ENCODE results near the gene SDR42E1. TPM values are rescaled to one million over a fixed set of nuclear protein-coding genes. Genes with fewer than 3 reads are reported as not detected.

Gene SDR42E1
- total RNA-seq, 1 experiment from 2014 or later = 0.07 TPM

DNA sequence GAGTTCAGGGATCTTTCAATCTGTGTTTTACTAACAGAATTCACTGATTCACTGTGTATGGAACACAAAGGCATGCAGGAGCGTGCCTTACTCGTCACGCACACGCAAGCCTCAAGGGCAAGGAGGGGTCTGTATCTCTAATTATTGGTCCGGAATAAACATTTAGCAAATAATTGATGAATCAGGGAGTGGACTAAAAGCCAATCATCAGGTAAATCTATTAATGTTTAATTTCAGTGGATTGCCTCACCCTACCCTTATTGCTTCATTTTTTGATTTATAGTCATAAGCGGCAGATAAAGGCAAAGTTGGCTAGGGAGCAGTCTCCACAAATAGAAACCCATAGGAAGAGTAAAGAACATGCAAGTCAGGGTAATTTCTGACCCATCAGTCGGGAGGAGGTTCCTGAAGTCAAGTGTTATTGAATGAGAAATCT is 16.4 kb upstream of the SDR42E1 start (continued):
- TF ChIP-seq, protein P1, sequence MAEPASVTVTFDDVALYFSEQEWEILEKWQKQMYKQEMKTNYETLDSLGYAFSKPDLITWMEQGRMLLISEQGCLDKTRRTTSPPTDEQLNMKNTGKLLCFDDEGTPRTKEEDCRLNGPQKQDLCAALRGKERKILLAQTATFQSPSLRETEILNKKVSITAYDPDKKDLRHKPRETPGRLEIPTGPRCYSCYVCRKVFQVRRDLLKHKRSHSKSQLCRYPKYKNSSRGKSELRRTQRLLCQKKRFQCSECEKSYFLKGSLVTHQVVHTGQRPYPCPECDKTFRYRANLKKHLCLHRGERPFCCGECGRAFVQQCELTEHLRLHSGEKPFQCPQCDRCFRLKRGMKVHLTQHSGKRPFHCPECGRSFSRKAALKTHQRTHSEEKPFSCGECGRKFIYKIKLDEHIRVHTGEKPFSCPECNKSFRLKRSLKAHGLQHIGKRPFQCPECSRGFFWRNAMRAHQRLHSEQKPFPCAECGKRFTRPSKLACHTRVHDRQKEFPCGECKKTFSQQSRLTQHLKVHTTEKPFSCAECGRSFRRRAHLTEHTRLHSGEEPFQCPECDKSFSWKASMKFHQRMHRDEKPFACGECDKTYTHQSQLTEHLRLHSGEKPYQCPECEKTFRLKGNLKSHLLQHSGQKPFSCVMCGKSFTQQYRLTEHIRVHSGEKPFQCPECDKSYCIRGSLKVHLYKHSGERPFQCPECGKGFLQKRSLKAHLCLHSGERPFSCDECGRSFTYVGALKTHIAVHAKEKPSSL (CRISPR knock-in tag; conservative IDR thresholded peaks at IDR 0.05) = no peak
- TF ChIP-seq FOXK1 (CRISPR knock-in tag; IDR thresholded peaks at IDR 0.05) (no peak), MXD4 (CRISPR knock-in tag; IDR thresholded peaks at IDR 0.05; ENCODE audit: borderline replicate concordance) (no peak)
- TF ChIP-seq, protein P2, sequence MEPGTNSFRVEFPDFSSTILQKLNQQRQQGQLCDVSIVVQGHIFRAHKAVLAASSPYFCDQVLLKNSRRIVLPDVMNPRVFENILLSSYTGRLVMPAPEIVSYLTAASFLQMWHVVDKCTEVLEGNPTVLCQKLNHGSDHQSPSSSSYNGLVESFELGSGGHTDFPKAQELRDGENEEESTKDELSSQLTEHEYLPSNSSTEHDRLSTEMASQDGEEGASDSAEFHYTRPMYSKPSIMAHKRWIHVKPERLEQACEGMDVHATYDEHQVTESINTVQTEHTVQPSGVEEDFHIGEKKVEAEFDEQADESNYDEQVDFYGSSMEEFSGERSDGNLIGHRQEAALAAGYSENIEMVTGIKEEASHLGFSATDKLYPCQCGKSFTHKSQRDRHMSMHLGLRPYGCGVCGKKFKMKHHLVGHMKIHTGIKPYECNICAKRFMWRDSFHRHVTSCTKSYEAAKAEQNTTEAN (CRISPR knock-in tag; IDR thresholded peaks at IDR 0.05) = no peak
- TF ChIP-seq, protein P3, sequence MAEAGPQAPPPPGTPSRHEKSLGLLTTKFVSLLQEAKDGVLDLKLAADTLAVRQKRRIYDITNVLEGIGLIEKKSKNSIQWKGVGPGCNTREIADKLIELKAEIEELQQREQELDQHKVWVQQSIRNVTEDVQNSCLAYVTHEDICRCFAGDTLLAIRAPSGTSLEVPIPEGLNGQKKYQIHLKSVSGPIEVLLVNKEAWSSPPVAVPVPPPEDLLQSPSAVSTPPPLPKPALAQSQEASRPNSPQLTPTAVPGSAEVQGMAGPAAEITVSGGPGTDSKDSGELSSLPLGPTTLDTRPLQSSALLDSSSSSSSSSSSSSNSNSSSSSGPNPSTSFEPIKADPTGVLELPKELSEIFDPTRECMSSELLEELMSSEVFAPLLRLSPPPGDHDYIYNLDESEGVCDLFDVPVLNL (CRISPR knock-in tag; IDR thresholded peaks at IDR 0.05; ENCODE audit: borderline replicate concordance, low read depth) = no peak
- TF ChIP-seq, protein P4, sequence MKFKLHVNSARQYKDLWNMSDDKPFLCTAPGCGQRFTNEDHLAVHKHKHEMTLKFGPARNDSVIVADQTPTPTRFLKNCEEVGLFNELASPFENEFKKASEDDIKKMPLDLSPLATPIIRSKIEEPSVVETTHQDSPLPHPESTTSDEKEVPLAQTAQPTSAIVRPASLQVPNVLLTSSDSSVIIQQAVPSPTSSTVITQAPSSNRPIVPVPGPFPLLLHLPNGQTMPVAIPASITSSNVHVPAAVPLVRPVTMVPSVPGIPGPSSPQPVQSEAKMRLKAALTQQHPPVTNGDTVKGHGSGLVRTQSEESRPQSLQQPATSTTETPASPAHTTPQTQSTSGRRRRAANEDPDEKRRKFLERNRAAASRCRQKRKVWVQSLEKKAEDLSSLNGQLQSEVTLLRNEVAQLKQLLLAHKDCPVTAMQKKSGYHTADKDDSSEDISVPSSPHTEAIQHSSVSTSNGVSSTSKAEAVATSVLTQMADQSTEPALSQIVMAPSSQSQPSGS (CRISPR knock-in tag; IDR thresholded peaks at IDR 0.05; ENCODE audit: borderline replicate concordance, low read depth) = no peak
- TF ChIP-seq, protein P5, sequence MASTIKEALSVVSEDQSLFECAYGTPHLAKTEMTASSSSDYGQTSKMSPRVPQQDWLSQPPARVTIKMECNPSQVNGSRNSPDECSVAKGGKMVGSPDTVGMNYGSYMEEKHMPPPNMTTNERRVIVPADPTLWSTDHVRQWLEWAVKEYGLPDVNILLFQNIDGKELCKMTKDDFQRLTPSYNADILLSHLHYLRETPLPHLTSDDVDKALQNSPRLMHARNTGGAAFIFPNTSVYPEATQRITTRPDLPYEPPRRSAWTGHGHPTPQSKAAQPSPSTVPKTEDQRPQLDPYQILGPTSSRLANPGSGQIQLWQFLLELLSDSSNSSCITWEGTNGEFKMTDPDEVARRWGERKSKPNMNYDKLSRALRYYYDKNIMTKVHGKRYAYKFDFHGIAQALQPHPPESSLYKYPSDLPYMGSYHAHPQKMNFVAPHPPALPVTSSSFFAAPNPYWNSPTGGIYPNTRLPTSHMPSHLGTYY (CRISPR knock-in tag; IDR thresholded peaks at IDR 0.05) = no peak

DNA sequence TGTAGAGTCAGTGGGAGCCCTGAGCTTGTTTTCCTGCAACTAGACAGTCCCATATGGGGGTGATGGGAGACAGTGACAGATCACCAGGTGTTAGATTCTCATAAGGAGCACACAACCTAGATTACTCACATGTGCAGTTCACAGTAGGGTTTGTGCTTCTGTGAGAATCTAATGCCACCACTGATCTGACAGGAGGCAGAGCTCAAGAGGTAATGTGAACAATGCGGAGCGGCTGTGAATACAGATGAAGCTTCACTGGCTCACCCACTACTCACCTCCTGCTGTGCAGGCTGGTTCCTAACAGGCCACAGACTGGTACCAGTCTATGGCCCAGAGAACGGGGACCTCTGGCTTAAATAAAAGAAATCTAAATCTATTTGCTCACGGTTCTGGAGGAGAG is 13.6 kb upstream of the SDR42E1 start:
- ChIA-PET POLR2A (no interaction called here), CTCF (no interaction called here)
- H3K27ac Mint-ChIP-seq = no peak overlapping the region
- H3K4me1 Mint-ChIP-seq = no peaks in the 10 kb centered on the region
- TF ChIP-seq ZNF396 (CRISPR knock-in tag; IDR thresholded peaks at IDR 0.05; ENCODE audit: borderline replicate concordance) (no peak), SOX15 (CRISPR knock-in tag; IDR thresholded peaks at IDR 0.05) (no peak), FOXJ3 (CRISPR knock-in tag; IDR thresholded peaks at IDR 0.05; ENCODE audit: borderline replicate concordance) (no peak), KAT7 (CRISPR knock-in tag; IDR thresholded peaks at IDR 0.05; ENCODE audit: borderline replicate concordance) (no peak), ZNF138 (CRISPR knock-in tag; conservative IDR thresholded peaks at IDR 0.05) (no peak)
- TF ChIP-seq, protein P6, sequence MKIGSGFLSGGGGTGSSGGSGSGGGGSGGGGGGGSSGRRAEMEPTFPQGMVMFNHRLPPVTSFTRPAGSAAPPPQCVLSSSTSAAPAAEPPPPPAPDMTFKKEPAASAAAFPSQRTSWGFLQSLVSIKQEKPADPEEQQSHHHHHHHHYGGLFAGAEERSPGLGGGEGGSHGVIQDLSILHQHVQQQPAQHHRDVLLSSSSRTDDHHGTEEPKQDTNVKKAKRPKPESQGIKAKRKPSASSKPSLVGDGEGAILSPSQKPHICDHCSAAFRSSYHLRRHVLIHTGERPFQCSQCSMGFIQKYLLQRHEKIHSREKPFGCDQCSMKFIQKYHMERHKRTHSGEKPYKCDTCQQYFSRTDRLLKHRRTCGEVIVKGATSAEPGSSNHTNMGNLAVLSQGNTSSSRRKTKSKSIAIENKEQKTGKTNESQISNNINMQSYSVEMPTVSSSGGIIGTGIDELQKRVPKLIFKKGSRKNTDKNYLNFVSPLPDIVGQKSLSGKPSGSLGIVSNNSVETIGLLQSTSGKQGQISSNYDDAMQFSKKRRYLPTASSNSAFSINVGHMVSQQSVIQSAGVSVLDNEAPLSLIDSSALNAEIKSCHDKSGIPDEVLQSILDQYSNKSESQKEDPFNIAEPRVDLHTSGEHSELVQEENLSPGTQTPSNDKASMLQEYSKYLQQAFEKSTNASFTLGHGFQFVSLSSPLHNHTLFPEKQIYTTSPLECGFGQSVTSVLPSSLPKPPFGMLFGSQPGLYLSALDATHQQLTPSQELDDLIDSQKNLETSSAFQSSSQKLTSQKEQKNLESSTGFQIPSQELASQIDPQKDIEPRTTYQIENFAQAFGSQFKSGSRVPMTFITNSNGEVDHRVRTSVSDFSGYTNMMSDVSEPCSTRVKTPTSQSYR (CRISPR knock-in tag; IDR thresholded peaks at IDR 0.05) = no peak
- TF ChIP-seq, protein P7, sequence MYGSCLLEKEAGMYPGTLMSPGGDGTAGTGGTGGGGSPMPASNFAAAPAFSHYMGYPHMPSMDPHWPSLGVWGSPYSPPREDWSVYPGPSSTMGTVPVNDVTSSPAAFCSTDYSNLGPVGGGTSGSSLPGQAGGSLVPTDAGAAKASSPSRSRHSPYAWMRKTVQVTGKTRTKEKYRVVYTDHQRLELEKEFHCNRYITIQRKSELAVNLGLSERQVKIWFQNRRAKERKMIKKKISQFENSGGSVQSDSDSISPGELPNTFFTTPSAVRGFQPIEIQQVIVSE (CRISPR knock-in tag; IDR thresholded peaks at IDR 0.05; ENCODE audit: borderline replicate concordance) = no peak
- TF ChIP-seq, protein P8, sequence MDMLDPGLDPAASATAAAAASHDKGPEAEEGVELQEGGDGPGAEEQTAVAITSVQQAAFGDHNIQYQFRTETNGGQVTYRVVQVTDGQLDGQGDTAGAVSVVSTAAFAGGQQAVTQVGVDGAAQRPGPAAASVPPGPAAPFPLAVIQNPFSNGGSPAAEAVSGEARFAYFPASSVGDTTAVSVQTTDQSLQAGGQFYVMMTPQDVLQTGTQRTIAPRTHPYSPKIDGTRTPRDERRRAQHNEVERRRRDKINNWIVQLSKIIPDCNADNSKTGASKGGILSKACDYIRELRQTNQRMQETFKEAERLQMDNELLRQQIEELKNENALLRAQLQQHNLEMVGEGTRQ (CRISPR knock-in tag; IDR thresholded peaks at IDR 0.05) = no peak
- TF ChIP-seq, protein P9, sequence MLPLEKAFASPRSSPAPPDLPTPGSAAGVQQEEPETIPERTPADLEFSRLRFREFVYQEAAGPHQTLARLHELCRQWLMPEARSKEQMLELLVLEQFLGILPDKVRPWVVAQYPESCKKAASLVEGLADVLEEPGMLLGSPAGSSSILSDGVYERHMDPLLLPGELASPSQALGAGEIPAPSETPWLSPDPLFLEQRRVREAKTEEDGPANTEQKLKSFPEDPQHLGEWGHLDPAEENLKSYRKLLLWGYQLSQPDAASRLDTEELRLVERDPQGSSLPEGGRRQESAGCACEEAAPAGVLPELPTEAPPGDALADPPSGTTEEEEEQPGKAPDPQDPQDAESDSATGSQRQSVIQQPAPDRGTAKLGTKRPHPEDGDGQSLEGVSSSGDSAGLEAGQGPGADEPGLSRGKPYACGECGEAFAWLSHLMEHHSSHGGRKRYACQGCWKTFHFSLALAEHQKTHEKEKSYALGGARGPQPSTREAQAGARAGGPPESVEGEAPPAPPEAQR (CRISPR knock-in tag; IDR thresholded peaks at IDR 0.05) = no peak
- peaks cover 11% of the 10 kb centered on the region for H3K9me3 Mint-ChIP-seq
- H3K27me3 Mint-ChIP-seq (ENCODE audit: low read depth) = no peaks in the 10 kb centered on the region; the same call in 1 of the 2 replicates
- no peak overlapping the region for H3K4me3 Mint-ChIP-seq
- no peaks in the 10 kb centered on the region for H3K36me3 Mint-ChIP-seq
- no peak for DNase-seq (ENCODE audit: low spot score)
- no peak for ATAC-seq
